Lower leg skin (tissue), 4 donors: ENCODE data around the gene NOL11. TPM values are rescaled to one million over a fixed set of nuclear protein-coding genes. Genes with fewer than 3 reads are reported as not detected.
"Not testable (repeated sequence)": the region's sequence is repeated elsewhere in the genome, so short reads cannot be mapped to it uniquely, and the experiment has no call there.

ENCODE experiments used
- DNase-seq, 2 donors: peaks; one replicate each; pipeline ENCODE4 v3.0.0-alpha.2; 2019; ENCODE audit warnings: low spot score in 2 of 2
- H3K4me3 ChIP-seq: fragments of 200-600 bp; sonication (generic); 2 replicates; pipeline ENCODE4 v1.5.1; 2017; ENCODE audit warnings: mild to moderate bottlenecking, low read depth; ENCODE audit not compliant: poor library complexity, severe bottlenecking
- CTCF ChIP-seq, 3 donors: fragments of 450-650 bp; IDR thresholded peaks; one replicate each; pipeline ENCODE4 v1.5.1; 2016; ENCODE audit warnings: antibody characterized with exemption in 3 of 3, mild to moderate bottlenecking in 3 of 3, moderate library complexity in 2 of 3
- POLR2A ChIP-seq, 2 donors: fragments of 450-650 bp; IDR thresholded peaks; one replicate each; pipeline ENCODE4 v1.6.1; 2016 to 2017; ENCODE audit warnings: antibody characterized with exemption in 2 of 2, mild to moderate bottlenecking in 1 of 2, moderate library complexity in 1 of 2
- WGBS, 2 donors: methylation state at CpG; one replicate each; pipeline ENCODE4 v1.1.5; 2018; 5-methylcytosine and 5-hydroxymethylcytosine counted together
- intact Hi-C: fragments of 100-400 bp; cut with DNase I; formaldehyde crosslinking; loops from one replicate; pipeline ENCODE4 v1.15.0; 2023; ENCODE audit warnings: low total_unique reads
- total RNA-seq, 4 donors: library from RNA; depleted of rRNA; stranded (reverse); fragments of >200 nt; gene quantifications; one replicate each; pipeline ENCODE4 v1.1.0, GENCODE V29; 2016

Gene NOL11
- total RNA-seq, 4 donors from 2014 or later: 22.6 to 38.8 (median 30.1) TPM

DNA sequence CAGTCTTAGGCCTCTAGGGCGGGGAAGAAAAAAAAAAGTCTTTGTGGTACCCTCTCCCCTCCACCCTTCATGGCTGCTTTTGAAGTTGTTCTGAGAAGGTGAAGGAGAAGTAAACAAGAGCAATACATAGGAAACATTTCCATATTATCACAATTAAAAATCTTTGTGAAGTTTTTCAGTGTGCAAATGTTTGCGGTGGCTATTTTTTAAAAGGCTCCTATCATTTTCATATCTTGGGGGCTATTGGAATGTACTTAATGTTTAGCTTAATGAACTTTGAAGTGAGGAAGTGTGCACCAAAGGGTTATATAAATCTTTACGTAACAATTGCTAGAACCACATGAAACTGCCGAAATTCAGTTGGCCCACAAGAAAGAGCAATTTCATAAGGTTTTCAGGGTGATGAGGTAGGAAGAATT is 7.6 kb downstream of the NOL11 start:
- 92 to 93% methylated on average over 4 of the region's 4 CpGs for WGBS, 2 donors
- TF ChIP-seq CTCF (IDR thresholded peaks at IDR 0.05): no peak
- TF ChIP-seq POLR2A (IDR thresholded peaks at IDR 0.05): no peak
- intact Hi-C loops: no loop called here
- H3K4me3 ChIP-seq: no peak overlapping the region
- no peak for DNase-seq

DNA sequence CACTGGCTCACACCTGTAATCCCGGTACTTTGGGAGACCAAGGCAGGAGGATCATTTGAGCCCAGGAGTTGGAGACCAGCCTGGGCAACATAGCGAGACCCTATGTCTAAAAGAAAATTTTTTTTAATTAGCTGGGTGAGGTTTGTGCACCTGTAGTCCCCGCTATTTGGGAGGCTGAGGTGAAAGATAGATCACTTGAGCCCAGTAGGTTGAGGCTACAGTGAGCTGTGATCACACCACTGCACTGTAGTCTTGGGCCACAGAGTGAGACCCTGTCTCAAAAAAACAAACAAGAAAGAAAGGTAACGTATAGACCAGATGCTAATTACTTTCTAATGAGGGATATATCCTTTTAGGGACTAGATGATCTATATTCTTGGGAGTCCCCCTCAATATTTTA is 8.1 kb downstream of the NOL11 start:
- DNase-seq: no peak
- no peak overlapping the region for H3K4me3 ChIP-seq
- TF ChIP-seq CTCF (IDR thresholded peaks at IDR 0.05): no peak
- no peak for TF ChIP-seq POLR2A (IDR thresholded peaks at IDR 0.05)
- intact Hi-C loops: no loop called here
- WGBS, 2 donors: 91 to 94% methylated on average over 4 of the region's 4 CpGs

GRCh38 chr17:67727152-67728039 is 9.7 kb downstream of the NOL11 start:
- intact Hi-C loops, H3K4me3 ChIP-seq, DNase-seq: not testable (repeated sequence)
- 96 to 97% methylated on average over 15 of the region's 15 CpGs for WGBS, 2 donors

- H3K4me3 ChIP-seq: no peak overlapping the region
- intact Hi-C loops: no loop called here
- 91 to 99% methylated on average over 6 of the region's 6 CpGs for WGBS, 2 donors
- TF ChIP-seq CTCF (IDR thresholded peaks at IDR 0.05) (no peak), POLR2A (IDR thresholded peaks at IDR 0.05) (no peak)
- DNase-seq: no peak
Observed at GRCh38 chr17:67729903-67730302, 12.2 kb downstream of the NOL11 start.

DNA sequence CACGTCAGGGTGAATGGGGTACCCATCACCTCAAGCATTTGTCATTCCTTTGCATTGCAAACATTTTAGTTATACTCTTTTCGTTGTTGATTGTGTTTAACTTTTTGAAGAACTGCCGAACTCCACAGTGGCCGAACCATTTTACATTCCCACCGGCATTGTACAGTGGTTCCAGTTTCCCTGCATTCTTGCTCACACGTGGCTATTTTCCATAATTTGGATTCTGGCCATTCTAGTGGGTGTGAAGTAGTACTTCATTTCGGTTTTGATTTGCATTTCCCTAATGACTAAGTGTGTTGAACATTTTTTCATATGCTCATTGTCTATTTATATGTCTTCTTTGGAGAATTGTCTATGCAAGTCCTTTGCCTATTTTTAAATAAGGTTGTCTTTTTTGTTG is 13.0 kb downstream of the NOL11 start:
- H3K4me3 ChIP-seq: no peak overlapping the region
- WGBS, 2 donors: 56 to 62% methylated on average over 7 of the region's 7 CpGs
- intact Hi-C loops: no loop called here
- TF ChIP-seq CTCF (IDR thresholded peaks at IDR 0.05) (no peak), POLR2A (IDR thresholded peaks at IDR 0.05) (no peak)
- DNase-seq: no peak

DNA sequence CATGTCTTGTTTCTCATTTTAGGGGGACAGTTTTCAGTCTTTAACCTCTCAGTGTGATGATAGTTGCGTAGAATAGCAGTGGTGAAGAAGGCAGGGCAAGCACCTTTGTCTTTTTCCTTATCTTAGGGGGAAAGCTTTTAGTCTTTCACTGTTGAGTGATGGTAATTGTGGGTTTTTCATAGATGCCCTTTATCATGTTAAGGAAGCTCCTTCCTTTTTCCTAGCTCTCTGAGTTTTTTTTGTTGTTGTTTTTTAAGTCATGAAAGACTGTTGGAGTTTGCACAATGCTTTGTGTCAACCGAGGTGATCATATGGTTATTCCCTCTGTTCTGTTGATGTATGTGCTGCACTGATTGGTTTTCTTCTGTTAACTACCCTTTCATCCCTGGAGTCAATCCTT is 15.7 kb downstream of the NOL11 start:
- 69 to 72% methylated on average over 2 of the region's 2 CpGs for WGBS, 2 donors
- no peak for DNase-seq
- intact Hi-C loops: no loop called here
- H3K4me3 ChIP-seq: no peak overlapping the region
- TF ChIP-seq POLR2A (IDR thresholded peaks at IDR 0.05) (no peak), CTCF (IDR thresholded peaks at IDR 0.05) (no peak)
